ENCODE data around the gene CYP4F22. TPM values are rescaled to one million over a fixed set of nuclear protein-coding genes. Genes with fewer than 3 reads are reported as not detected.

The CYP4F22 gene
- total RNA-seq, 1 donor from 2014 or later, result not detected

DNA sequence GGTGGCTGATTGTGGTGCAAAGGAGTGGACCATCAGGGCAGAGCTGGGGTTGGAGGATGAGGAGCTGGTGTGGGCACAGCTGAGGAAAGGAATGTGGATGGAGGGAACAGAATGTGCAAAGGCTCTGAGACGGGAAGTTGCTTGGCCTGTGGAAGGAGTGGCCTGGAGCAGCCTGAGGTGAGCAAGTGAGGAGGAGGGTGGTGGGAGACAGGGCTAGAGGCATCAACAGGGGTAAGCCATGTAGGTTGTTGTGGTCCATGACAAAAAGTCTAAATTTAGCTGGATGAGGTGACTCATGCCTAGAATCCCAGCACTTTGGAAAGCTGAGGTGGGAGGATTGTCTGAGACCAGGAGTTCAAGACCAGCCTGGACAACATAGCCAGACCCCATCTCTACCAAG is 9.5 kb downstream of the CYP4F22 start:
- Mint-ChIP-seq H3K36me3 (ENCODE audit: unreplicated experiment) (peaks cover 5% of the 10 kb centered on the region), H3K9me3 (ENCODE audit: unreplicated experiment) (peaks cover 6% of the 10 kb centered on the region)

DNA sequence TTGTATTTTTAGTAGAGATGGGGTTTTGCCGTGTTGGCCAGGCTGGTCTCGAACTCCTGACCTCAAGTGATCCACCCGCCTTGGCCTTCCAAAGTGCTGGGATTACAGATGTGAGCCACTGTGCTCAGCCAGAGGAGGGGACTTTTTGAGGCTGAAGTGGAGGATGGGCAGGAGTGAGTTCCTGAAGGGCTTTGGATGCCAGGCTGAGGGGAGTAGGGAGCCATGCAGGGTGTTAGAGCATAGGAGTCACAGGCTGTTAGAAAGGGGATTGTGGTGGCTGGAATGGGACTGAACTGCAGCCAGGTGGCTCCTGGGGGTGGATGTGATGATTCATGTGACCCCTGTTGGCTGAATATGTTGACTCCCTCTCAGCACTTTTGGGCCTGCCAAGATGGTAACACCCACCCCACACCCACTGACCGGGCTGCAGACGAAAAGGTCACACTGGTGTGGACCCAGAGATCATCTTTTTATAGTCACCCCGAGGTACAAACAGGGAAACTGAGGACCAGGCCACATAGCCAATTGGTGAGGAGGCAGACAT is 11.2 kb downstream of the CYP4F22 start:
- no peak for DNase-seq
- TF ChIP-seq, protein P1, sequence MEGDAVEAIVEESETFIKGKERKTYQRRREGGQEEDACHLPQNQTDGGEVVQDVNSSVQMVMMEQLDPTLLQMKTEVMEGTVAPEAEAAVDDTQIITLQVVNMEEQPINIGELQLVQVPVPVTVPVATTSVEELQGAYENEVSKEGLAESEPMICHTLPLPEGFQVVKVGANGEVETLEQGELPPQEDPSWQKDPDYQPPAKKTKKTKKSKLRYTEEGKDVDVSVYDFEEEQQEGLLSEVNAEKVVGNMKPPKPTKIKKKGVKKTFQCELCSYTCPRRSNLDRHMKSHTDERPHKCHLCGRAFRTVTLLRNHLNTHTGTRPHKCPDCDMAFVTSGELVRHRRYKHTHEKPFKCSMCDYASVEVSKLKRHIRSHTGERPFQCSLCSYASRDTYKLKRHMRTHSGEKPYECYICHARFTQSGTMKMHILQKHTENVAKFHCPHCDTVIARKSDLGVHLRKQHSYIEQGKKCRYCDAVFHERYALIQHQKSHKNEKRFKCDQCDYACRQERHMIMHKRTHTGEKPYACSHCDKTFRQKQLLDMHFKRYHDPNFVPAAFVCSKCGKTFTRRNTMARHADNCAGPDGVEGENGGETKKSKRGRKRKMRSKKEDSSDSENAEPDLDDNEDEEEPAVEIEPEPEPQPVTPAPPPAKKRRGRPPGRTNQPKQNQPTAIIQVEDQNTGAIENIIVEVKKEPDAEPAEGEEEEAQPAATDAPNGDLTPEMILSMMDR (IDR thresholded peaks at IDR 0.05; ENCODE audit: partially characterized antibody, unreplicated experiment), result no peak
- H3K27me3 Mint-ChIP-seq (ENCODE audit: unreplicated experiment), result peaks cover 3% of the 10 kb centered on the region
- H3K36me3 Mint-ChIP-seq (ENCODE audit: unreplicated experiment), result peaks cover 5% of the 10 kb centered on the region
- no peak overlapping the region for H3K27ac Mint-ChIP-seq (ENCODE audit: unreplicated experiment)
- H3K4me3 Mint-ChIP-seq (ENCODE audit: unreplicated experiment), result no peak overlapping the region
- H3K4me1 Mint-ChIP-seq (ENCODE audit: low read depth, unreplicated experiment), result no peaks in the 10 kb centered on the region
- H3K9me3 Mint-ChIP-seq (ENCODE audit: unreplicated experiment), result peaks cover 6% of the 10 kb centered on the region

More for the DNA sequence above, 9.5 kb downstream of the CYP4F22 start:
- H3K27ac Mint-ChIP-seq (ENCODE audit: unreplicated experiment), result no peak overlapping the region
- TF ChIP-seq, protein P1 (IDR thresholded peaks at IDR 0.05; ENCODE audit: partially characterized antibody, unreplicated experiment), result no peak
- H3K4me1 Mint-ChIP-seq (ENCODE audit: low read depth, unreplicated experiment), result no peaks in the 10 kb centered on the region
- H3K4me3 Mint-ChIP-seq (ENCODE audit: unreplicated experiment), result no peak overlapping the region
- no peaks in the 10 kb centered on the region for H3K27me3 Mint-ChIP-seq (ENCODE audit: unreplicated experiment)
- DNase-seq, result no peak

- Mint-ChIP-seq H3K27ac (ENCODE audit: unreplicated experiment) (no peak overlapping the region), H3K4me3 (ENCODE audit: unreplicated experiment) (no peak overlapping the region), H3K36me3 (ENCODE audit: unreplicated experiment) (no peaks in the 10 kb centered on the region), H3K4me1 (ENCODE audit: low read depth, unreplicated experiment) (no peaks in the 10 kb centered on the region), H3K9me3 (ENCODE audit: unreplicated experiment) (peaks cover 3% of the 10 kb centered on the region), H3K27me3 (ENCODE audit: unreplicated experiment) (peaks cover 5% of the 10 kb centered on the region)
- DNase-seq, result no peak
- TF ChIP-seq, protein P1 (IDR thresholded peaks at IDR 0.05; ENCODE audit: partially characterized antibody, unreplicated experiment), result no peak
These were observed 16.5 kb downstream of the CYP4F22 start for GRCh38 chr19:15524781-15525180.

GRCh38 chr19:15525291-15525690 is 17.0 kb downstream of the CYP4F22 start:
- Mint-ChIP-seq H3K4me3 (ENCODE audit: unreplicated experiment) (no peak overlapping the region), H3K27me3 (ENCODE audit: unreplicated experiment) (peaks cover 5% of the 10 kb centered on the region), H3K27ac (ENCODE audit: unreplicated experiment) (no peak overlapping the region), H3K9me3 (ENCODE audit: unreplicated experiment) (peaks cover 3% of the 10 kb centered on the region), H3K4me1 (ENCODE audit: low read depth, unreplicated experiment) (no peaks in the 10 kb centered on the region), H3K36me3 (ENCODE audit: unreplicated experiment) (no peaks in the 10 kb centered on the region)
- DNase-seq, result no peak
- TF ChIP-seq, protein P1 (IDR thresholded peaks at IDR 0.05; ENCODE audit: partially characterized antibody, unreplicated experiment), result no peak

- Mint-ChIP-seq H3K9me3 (ENCODE audit: unreplicated experiment) (peaks cover 3% of the 10 kb centered on the region), H3K4me1 (ENCODE audit: low read depth, unreplicated experiment) (no peaks in the 10 kb centered on the region), H3K27ac (ENCODE audit: unreplicated experiment) (no peak overlapping the region), H3K4me3 (ENCODE audit: unreplicated experiment) (no peak overlapping the region), H3K36me3 (ENCODE audit: unreplicated experiment) (no peaks in the 10 kb centered on the region), H3K27me3 (ENCODE audit: unreplicated experiment) (peaks cover 5% of the 10 kb centered on the region)
- TF ChIP-seq, protein P1 (IDR thresholded peaks at IDR 0.05; ENCODE audit: partially characterized antibody, unreplicated experiment), result no peak
- no peak for DNase-seq
These were observed 18.1 kb downstream of the CYP4F22 start for GRCh38 chr19:15526408-15526807.
